Activated T-cell treated with anti-CD3 and anti-CD28 coated beads, Interleukin-2, amount 50 U/mL, for 48 hours (primary cell): ENCODE results near the gene RNF5.

ENCODE experiments used
- DNase-seq, 2 experiments: peaks; one replicate each; pipeline ENCODE4 v3.0.0-alpha.2; 2020

RNF5 gene

GRCh38 chr6:32213649-32214048 lies 35.4 kb downstream of the RNF5 start:
- DNase-seq, result no peak

GRCh38 chr6:32214126-32214525 lies 35.9 kb downstream of the RNF5 start:
- no peak for DNase-seq

GRCh38 chr6:32215617-32216016 lies 37.4 kb downstream of the RNF5 start:
- no peak for DNase-seq

GRCh38 chr6:32216285-32216684 lies 38.1 kb downstream of the RNF5 start:
- no peak for DNase-seq

GRCh38 chr6:32216998-32217397 lies 38.8 kb downstream of the RNF5 start:
- DNase-seq, result no peak

- no peak for DNase-seq
Measured at GRCh38 chr6:32218167-32218566, 40.0 kb downstream of the RNF5 start.

GRCh38 chr6:32220021-32220420 lies 41.8 kb downstream of the RNF5 start:
- no peak for DNase-seq

GRCh38 chr6:32222333-32223230 lies 44.4 kb downstream of the RNF5 start:
- no peak for DNase-seq

- DNase-seq, result no peak
Measured at GRCh38 chr6:32223258-32224235, 45.3 kb downstream of the RNF5 start, which contains the start of gene NOTCH4. Gene NOTCH4 (minus strand): TSS chr6:32224067. CDS start chr6:32223928, 139 bp downstream.

GRCh38 chr6:32224696-32225095 lies 46.5 kb downstream of the RNF5 start:
- DNase-seq, result no peak

- no peak for DNase-seq
Measured at GRCh38 chr6:32226434-32226833, 48.2 kb downstream of the RNF5 start.
